H7 (cell line): ENCODE results near the gene LDHAL6A. TPM values are rescaled to one million over a fixed set of nuclear protein-coding genes. Genes with fewer than 3 reads are reported as not detected.

Source experiments
- DNase-seq: peaks from one replicate; pipeline ENCODE4 v3.0.0; 2012
- H3K27me3 ChIP-seq: 2 replicates; pipeline ENCODE4 v1.6.0; 2011; ENCODE audit warnings: mild to moderate bottlenecking, low read length; ENCODE audit not compliant: control insufficient read depth, insufficient read depth
- H3K36me3 ChIP-seq: replicated peaks from 2 replicates; pipeline ENCODE4 v1.5.1; 2011; ENCODE audit warnings: low read length; ENCODE audit not compliant: control insufficient read depth, insufficient read depth
- H3K4me3 ChIP-seq: 2 replicates; pipeline ENCODE4 v1.5.1; 2011; ENCODE audit warnings: low read depth, mild to moderate bottlenecking, control low read depth, low read length, moderate library complexity; ENCODE audit not compliant: insufficient read depth
- total RNA-seq: library from RNA; depleted of rRNA; stranded (reverse); fragments of >200 nt; shearing (Covaris generic); gene quantifications from 2 replicates; pipeline ENCODE4 v1.2.3, GENCODE V29; 2014; rRNA removed

The LDHAL6A gene
- total RNA-seq, 1 experiment from 2014 or later = not detected

- Histone ChIP-seq H3K36me3 (peaks cover 10% of the 10 kb centered on the region), H3K27me3 (no peaks in the 10 kb centered on the region), H3K4me3 (no peak overlapping the region)
- no peak for DNase-seq
Measured at GRCh38 chr11:18501629-18502028, 46.0 kb downstream of the LDHAL6A start.

GRCh38 chr11:18502352-18502751 is 46.7 kb downstream of the LDHAL6A start:
- DNase-seq = no peak
- Histone ChIP-seq H3K36me3 (peaks cover 10% of the 10 kb centered on the region), H3K4me3 (no peak overlapping the region), H3K27me3 (no peaks in the 10 kb centered on the region)

GRCh38 chr11:18521122-18521521 is 65.5 kb downstream of the LDHAL6A start:
- no peak for DNase-seq
- Histone ChIP-seq H3K4me3 (no peak overlapping the region), H3K27me3 (no peaks in the 10 kb centered on the region), H3K36me3 (peaks cover 3% of the 10 kb centered on the region; the same call in 1 of the 2 replicates)

- Histone ChIP-seq H3K27me3 (no peaks in the 10 kb centered on the region), H3K36me3 (peaks cover 3% of the 10 kb centered on the region; the same call in 1 of the 2 replicates), H3K4me3 (no peak overlapping the region)
- peak; percentile 19 for DNase-seq
Measured at GRCh38 chr11:18522388-18522787, 66.7 kb downstream of the LDHAL6A start.

GRCh38 chr11:18523084-18523483 is 67.4 kb downstream of the LDHAL6A start:
- Histone ChIP-seq H3K27me3 (no peaks in the 10 kb centered on the region), H3K36me3 (peaks cover 2% of the 10 kb centered on the region; the same call in 1 of the 2 replicates), H3K4me3 (no peak overlapping the region)
- no peak for DNase-seq

- Histone ChIP-seq H3K27me3 (no peaks in the 10 kb centered on the region), H3K4me3 (no peak overlapping the region)
- no peak for DNase-seq
Measured at GRCh38 chr11:18524248-18524647, 68.6 kb downstream of the LDHAL6A start.

GRCh38 chr11:18526130-18526520 is 70.5 kb downstream of the LDHAL6A start:
- Histone ChIP-seq H3K27me3 (no peaks in the 10 kb centered on the region), H3K36me3 (peaks cover 2% of the 10 kb centered on the region; the same call in 1 of the 2 replicates), H3K4me3 (peak overlapping the region; percentile 92)
- DNase-seq = no peak

More at GRCh38 chr11:18524248-18524647, 68.6 kb downstream of the LDHAL6A start:
- peaks cover 2% of the 10 kb centered on the region; the same call in 1 of the 2 replicates for H3K36me3 ChIP-seq

- H3K27me3 ChIP-seq = no peaks in the 10 kb centered on the region
- DNase-seq = peak; percentile 91
- peak within 1 kb of the TSS; percentile 92 for H3K4me3 ChIP-seq
Measured at GRCh38 chr11:18526521-18527296, 71.1 kb downstream of the LDHAL6A start, which contains the start of gene TSG101. Gene TSG101, minus strand, starts transcription at chr11:18526942. Its CDS starts 126 bp downstream, at chr11:18526816.

GRCh38 chr11:18527512-18527911 is 71.9 kb downstream of the LDHAL6A start:
- no peak for DNase-seq
- H3K36me3 ChIP-seq = peaks cover 2% of the 10 kb centered on the region; the same call in 1 of the 2 replicates
- H3K27me3 ChIP-seq = no peaks in the 10 kb centered on the region
- H3K4me3 ChIP-seq = peak overlapping the region; percentile 92

More at GRCh38 chr11:18526521-18527296, 71.1 kb downstream of the LDHAL6A start, which contains the start of gene TSG101:
- peaks cover 2% of the 10 kb centered on the region; the same call in 1 of the 2 replicates for H3K36me3 ChIP-seq

Other genes with a start within 250 kb of the LDHAL6A start
- gene SAA4, start 219.1 kb upstream of the LDHAL6A start, total RNA-seq = not detected in 2 replicates
- not detected in 2 replicates for gene SAA2, start 207.2 kb upstream of the LDHAL6A start, total RNA-seq
- gene SAA1, start 189.6 kb upstream of the LDHAL6A start, total RNA-seq = not detected in 2 replicates
- gene HPS5, start 133.7 kb upstream of the LDHAL6A start, total RNA-seq = 14.6 and 19.2 TPM in 2 replicates
- gene GTF2H1, start 133.3 kb upstream of the LDHAL6A start, total RNA-seq = 31.1 and 41.5 TPM in 2 replicates
- gene LDHA, start 61.3 kb upstream of the LDHAL6A start, total RNA-seq = 308 and 375 TPM in 2 replicates
- 0.21 and 0.44 TPM in 2 replicates for gene LDHC, start 43.5 kb upstream of the LDHAL6A start, total RNA-seq
- 53.0 and 72.3 TPM in 2 replicates for gene TSG101, start 71.1 kb downstream of the LDHAL6A start, total RNA-seq
- 9.4 and 11.0 TPM in 2 replicates for gene UEVLD, start 132.9 kb downstream of the LDHAL6A start, total RNA-seq
- 0.73 TPM in 1 of 2 replicates, not detected in the other for gene MISFA, start 143.9 kb downstream of the LDHAL6A start, total RNA-seq
- 10.8 and 19.3 TPM in 2 replicates for gene SPTY2D1, start 178.5 kb downstream of the LDHAL6A start, total RNA-seq
- 0.70 and 1.5 TPM in 2 replicates for gene TMEM86A, start 242.9 kb downstream of the LDHAL6A start, total RNA-seq